Naive B cell (primary cell): ENCODE measurements around the gene CNGA3. TPM values are rescaled to one million over a fixed set of nuclear protein-coding genes. Genes with fewer than 3 reads are reported as not detected.
"Not testable (repeated sequence)": the region's sequence is repeated elsewhere in the genome, so short reads cannot be mapped to it uniquely, and the experiment has no call there.

Experiments used
- ATAC-seq, 2 donors: fragments of 150-1000 bp; cut with Tn5 transposase; 2 replicates each; pipeline ENCODE4 v1.10.0; 2021; ENCODE audit warnings: low read depth in 2 of 2, mild to moderate bottlenecking in 2 of 2, moderate library complexity in 2 of 2
- DNase-seq: peaks from one replicate; pipeline ENCODE4 v3.0.0; 2022
- H3K27ac Mint-ChIP-seq, 6 donors: one replicate each; pipeline ENCODE4 v1.8.0; 2020 to 2022; ENCODE audit warnings: mild to moderate bottlenecking in 6 of 6, mixed read lengths in 6 of 6, moderate library complexity in 5 of 6, inconsistent platforms in 2 of 6
- H3K27me3 Mint-ChIP-seq, 3 donors: one replicate each; pipeline ENCODE4 v1.8.0; 2021 to 2022; ENCODE audit warnings: mixed read lengths in 3 of 3, mild to moderate bottlenecking in 1 of 3
- H3K36me3 Mint-ChIP-seq, 2 donors: one replicate each; pipeline ENCODE4 v1.8.0; 2020 to 2022; ENCODE audit warnings: mixed read lengths in 2 of 2, inconsistent platforms in 1 of 2, mild to moderate bottlenecking in 1 of 2
- H3K4me1 Mint-ChIP-seq, 3 donors: one replicate each; pipeline ENCODE4 v1.8.0; 2020 to 2022; ENCODE audit warnings: mixed read lengths in 3 of 3, inconsistent platforms in 1 of 3, mild to moderate bottlenecking in 1 of 3, moderate library complexity in 1 of 3
- H3K4me3 Mint-ChIP-seq, 8 donors: one replicate each; pipeline ENCODE4 v1.8.0; 2020 to 2022; ENCODE audit warnings: mild to moderate bottlenecking in 8 of 8, mixed read lengths in 8 of 8, moderate library complexity in 8 of 8, inconsistent platforms in 2 of 8
- H3K9me3 Mint-ChIP-seq, 7 donors: one replicate each; pipeline ENCODE4 v1.8.0; 2020 to 2022; ENCODE audit warnings: mixed read lengths in 7 of 7, mild to moderate bottlenecking in 5 of 7, inconsistent platforms in 2 of 7, moderate library complexity in 1 of 7
- polyA plus RNA-seq, 6 donors: library from polyadenylated mRNA; unstranded; fragments of 300-500 nt; fragmentation: Illumina TruSeq; gene quantifications; one replicate each; pipeline ENCODE4 v1.2.3, GENCODE V29; 2021; ENCODE audit warnings: low read depth in 6 of 6

CNGA3 gene
- polyA plus RNA-seq, 6 donors from 2014 or later, result not detected

DNA sequence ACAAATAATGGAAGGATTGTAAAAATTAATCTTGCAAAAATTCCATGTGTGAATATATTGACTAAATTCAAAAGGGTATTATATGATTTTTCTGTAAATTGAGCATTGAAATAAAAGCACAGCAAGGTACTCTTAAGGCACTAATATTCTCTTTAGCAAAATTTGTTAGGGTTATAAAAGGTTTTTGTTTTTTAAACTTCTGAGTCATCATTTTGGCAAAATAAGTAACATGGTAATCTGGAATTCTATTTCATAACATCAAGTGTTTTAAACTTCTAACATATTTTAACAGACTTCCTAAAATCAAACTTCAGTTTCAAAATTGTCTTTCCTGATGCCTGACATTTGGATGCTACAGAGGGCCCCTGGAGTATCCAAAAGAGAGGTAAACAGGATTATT lies 85.9 kb downstream of the CNGA3 start:
- peaks cover 8 to 41% (median 17%) of the 10 kb centered on the region in 3 donors for H3K27me3 Mint-ChIP-seq
- peaks cover 4 to 32% (median 13%) of the 10 kb centered on the region in 7 donors for H3K9me3 Mint-ChIP-seq
- DNase-seq (no peak), ATAC-seq (no peak)
- H3K4me3 Mint-ChIP-seq, result no peak overlapping the region
- no peak overlapping the region for H3K27ac Mint-ChIP-seq
- peaks cover 0 to 8% of the 10 kb centered on the region in 2 donors for H3K36me3 Mint-ChIP-seq
- no peaks in the 10 kb centered on the region for H3K4me1 Mint-ChIP-seq

DNA sequence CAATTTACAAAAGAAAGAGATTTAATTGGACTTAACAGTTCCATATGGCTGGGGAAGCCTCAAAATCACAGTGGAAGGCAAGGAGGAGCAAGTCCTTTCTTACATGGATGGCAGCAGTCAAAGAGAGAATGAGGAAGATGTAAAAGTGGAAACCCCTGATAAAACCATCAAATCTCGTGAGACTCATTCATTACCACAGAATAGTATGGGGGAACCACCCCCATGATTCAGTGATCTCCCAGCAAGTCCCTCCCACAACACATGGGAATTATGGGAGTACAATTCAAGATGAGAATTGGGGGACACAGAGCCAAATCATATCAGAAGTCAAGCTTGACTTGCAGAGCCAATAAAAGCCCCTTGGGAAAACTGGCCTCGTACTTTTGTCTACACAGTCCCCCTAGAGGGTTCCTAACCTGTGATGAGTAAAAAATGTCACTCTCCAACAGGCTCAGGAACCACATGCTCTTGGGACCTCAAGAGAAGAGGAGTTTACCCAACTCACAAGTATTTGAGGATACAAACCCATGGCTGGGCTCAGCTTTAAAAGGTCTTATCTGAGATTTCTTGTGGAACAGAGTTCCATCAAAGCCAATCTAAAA lies 87.2 kb downstream of the CNGA3 start:
- H3K4me3 Mint-ChIP-seq, result no peak overlapping the region
- no peak overlapping the region for H3K27ac Mint-ChIP-seq
- peaks cover 4 to 35% (median 15%) of the 10 kb centered on the region in 7 donors for H3K9me3 Mint-ChIP-seq
- peaks cover 0 to 11% of the 10 kb centered on the region in 2 donors for H3K36me3 Mint-ChIP-seq
- H3K4me1 Mint-ChIP-seq, result no peaks in the 10 kb centered on the region
- peaks cover 8 to 41% (median 17%) of the 10 kb centered on the region in 3 donors for H3K27me3 Mint-ChIP-seq
- ATAC-seq (peak in 1 of 2 donors; percentile 46), DNase-seq (no peak)

DNA sequence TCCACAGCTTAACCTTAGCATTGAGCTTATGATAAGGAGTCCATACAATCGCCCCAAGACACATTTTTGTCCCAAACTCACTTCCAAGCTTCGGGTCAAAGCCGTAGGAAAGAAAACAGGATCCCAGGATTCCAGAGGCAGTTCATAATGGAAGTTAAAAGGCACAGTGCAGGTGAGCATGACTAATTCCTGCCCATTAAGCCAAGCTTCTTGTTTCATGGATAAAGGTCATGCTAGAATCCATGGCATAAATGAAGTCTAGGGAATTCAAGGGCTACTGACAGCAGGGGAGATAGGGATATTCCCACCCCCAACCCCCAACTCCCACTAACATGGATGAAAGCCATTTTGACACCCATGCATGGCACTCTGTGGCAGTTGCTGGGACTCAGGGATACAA lies 88.2 kb downstream of the CNGA3 start:
- H3K27me3 Mint-ChIP-seq, result peaks cover 8 to 32% (median 17%) of the 10 kb centered on the region in 3 donors
- DNase-seq (no peak), ATAC-seq (no peak)
- peaks cover 12 to 43% (median 23%) of the 10 kb centered on the region in 7 donors for H3K9me3 Mint-ChIP-seq
- H3K27ac Mint-ChIP-seq, result no peak overlapping the region
- H3K4me1 Mint-ChIP-seq, result no peaks in the 10 kb centered on the region
- no peak overlapping the region for H3K4me3 Mint-ChIP-seq
- peaks cover 0 to 22% of the 10 kb centered on the region in 2 donors for H3K36me3 Mint-ChIP-seq

DNA sequence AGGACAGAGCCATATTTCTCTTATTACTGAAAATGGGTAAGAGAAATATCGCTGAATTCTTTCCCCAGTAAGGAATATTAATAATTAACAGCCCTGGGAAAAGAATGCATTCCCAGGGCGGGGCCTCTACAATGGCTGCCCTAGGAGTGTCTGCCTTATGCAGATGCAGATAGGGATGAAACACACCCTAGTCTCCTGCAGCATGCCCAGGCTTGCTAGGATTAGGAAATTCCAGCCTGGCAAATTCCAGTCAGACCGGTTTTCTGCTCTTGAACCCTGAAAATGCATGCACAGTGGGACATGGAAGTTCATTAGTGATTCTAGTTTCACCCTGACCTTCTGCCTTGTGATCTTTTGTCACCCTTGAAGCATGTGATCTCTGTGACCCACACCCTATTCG lies 89.4 kb downstream of the CNGA3 start:
- H3K4me1 Mint-ChIP-seq, ATAC-seq, H3K27ac Mint-ChIP-seq, DNase-seq, H3K4me3 Mint-ChIP-seq: not testable (repeated sequence)
- peaks cover 12 to 51% (median 30%) of the 10 kb centered on the region in 7 donors for H3K9me3 Mint-ChIP-seq
- H3K27me3 Mint-ChIP-seq, result peaks cover 8 to 22% (median 13%) of the 10 kb centered on the region in 3 donors
- H3K36me3 Mint-ChIP-seq, result peaks cover 0 to 28% of the 10 kb centered on the region in 2 donors

DNA sequence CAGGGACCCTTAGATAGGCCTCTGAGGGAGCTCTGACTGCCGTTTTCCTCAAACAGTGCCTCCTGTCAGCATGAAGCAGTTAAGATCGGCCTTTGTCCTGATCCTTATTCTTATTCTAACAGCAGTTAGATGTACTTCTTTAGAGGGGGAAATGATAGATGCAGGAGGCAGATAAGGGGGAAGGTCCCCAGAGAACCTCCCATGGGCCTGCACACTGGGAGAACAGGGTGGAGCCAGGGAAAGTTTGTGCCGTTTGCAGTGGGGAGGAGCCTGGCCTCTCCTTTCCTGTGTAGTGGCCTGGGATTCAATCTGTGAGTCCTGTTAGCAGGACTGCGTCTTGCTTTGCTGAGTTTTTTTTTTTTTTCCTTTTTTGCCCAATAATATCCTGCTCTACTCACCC lies 90.5 kb downstream of the CNGA3 start:
- DNase-seq, result no peak
- Mint-ChIP-seq H3K36me3 (peaks cover 0 to 28% of the 10 kb centered on the region in 2 donors), H3K4me3 (no peak overlapping the region), H3K27ac (no peak overlapping the region), H3K4me1 (no peaks in the 10 kb centered on the region), H3K9me3 (peaks cover 12 to 51% (median 30%) of the 10 kb centered on the region in 7 donors), H3K27me3 (peaks cover 8 to 20% (median 10%) of the 10 kb centered on the region in 3 donors)
- no peak for ATAC-seq

DNA sequence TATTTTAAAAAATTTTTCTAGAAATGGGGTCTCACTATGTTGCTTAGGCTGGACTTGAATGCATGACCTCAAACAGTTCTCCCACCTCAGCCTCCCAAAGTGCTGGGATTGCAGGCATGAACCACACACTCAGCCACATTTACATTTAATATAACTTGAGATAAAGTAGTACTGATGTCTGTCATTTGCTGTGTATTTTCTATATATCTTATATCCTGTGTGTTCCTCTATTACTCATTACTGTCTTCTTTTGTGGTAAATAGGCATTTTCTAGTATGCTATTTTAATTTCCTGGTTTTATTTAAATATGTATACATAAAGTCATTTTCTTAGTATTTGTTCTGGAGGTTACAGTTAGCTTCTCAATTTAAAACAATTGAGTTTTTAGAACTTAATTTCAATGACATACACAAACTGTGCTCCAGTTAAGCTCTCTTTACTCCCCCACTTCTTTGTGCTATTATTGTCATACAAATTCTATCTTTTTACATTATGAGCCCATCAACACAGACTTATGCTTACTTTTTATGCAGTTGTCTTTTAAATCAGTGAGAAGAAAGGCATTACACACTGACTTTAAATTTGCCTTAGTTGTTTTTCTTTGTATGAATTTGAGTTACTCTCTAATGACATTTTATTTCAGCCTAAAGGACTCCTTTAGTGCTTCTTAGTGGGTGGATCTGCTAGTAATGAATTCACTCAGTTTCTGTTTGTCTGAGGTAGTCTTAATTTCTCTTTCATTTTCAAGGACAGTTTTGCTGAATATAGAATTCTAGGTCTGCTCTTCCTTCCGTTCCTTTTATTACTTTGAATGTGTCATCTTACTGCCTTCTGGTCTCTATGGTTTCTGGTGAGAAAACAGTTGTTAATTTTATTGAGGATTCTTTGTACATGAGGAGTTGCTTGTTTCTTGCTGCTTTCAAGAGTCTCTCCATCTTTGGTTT lies 92.2 kb downstream of the CNGA3 start:
- peaks cover 0 to 19% of the 10 kb centered on the region in 2 donors for H3K36me3 Mint-ChIP-seq
- no peak overlapping the region for H3K27ac Mint-ChIP-seq
- H3K9me3 Mint-ChIP-seq, result peaks cover 8 to 42% (median 21%) of the 10 kb centered on the region in 7 donors
- ATAC-seq (peak in 1 of 2 donors; percentile 37), DNase-seq (no peak)
- H3K27me3 Mint-ChIP-seq, result peaks cover 6 to 15% (median 8%) of the 10 kb centered on the region in 3 donors
- H3K4me1 Mint-ChIP-seq, result no peaks in the 10 kb centered on the region
- no peak overlapping the region for H3K4me3 Mint-ChIP-seq

DNA sequence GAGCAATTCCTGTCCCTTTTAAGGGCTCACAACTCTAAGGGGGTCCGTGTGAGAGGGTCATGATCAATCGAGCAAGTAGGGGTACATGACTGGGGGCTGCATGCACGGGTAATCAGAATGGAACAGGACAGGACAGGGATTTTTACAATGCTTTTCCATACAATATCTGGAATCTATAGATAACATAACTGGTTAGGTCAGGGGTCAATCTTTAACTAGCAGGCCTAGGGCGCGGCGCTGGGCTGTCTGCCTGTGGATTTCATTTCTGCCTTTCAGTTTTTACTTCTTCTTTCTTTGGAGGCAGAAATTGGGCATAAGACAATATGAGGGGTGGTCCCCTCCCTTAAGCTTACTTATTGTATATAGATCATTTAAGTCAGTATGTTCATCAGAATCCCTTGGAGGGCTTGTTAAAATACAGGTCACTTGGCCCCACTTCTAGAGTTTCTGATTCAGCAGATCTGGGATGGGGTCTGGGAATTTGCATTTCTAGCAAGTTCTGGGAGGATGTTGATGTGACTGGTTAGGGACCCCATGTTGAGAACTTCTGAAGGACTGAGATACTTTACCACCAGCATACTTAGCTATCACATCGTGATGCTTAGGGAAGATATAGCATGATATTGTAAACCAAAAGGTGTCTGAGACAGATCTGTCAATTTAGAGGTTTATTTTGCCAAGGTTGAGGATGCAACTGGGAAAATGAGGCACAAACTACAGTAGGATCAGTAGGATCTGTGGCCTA lies 95.6 kb downstream of the CNGA3 start:
- DNase-seq, result no peak
- peaks cover 0 to 19% of the 10 kb centered on the region in 2 donors for H3K36me3 Mint-ChIP-seq
- peaks cover 8 to 31% (median 18%) of the 10 kb centered on the region in 7 donors for H3K9me3 Mint-ChIP-seq
- no peak overlapping the region for H3K27ac Mint-ChIP-seq
- no peak for ATAC-seq
- H3K4me1 Mint-ChIP-seq, result peaks cover 11 to 18% (median 14%) of the 10 kb centered on the region in 3 donors
- H3K27me3 Mint-ChIP-seq, result peaks cover 0 to 7% (median 3%) of the 10 kb centered on the region in 3 donors
- H3K4me3 Mint-ChIP-seq, result peak overlapping the region in 2 of 8 donors; percentile 19 to 40

DNA sequence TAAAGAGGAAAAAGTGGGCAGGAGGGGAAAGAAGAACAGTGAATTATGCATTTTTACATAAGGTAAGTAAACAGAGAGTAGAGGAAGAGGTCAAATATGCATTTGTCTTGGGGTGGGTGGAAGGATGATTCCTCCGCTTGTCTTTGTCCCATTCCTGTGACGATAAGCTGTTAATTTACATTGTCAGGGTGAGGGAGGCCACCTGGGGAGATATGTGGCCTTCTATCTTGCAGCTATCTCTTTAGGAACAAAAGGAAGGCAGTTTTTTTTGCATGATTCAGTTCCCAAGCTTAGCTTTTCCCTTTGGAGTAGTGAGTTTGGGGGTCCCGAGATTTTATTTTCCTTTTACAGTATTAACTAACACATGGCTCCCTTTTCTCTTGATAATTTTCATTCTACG lies 96.2 kb downstream of the CNGA3 start:
- H3K9me3 Mint-ChIP-seq, result peaks cover 8 to 27% (median 18%) of the 10 kb centered on the region in 7 donors
- H3K4me3 Mint-ChIP-seq, result peak overlapping the region in 2 of 8 donors; percentile 40 to 55
- peaks cover 0 to 5% (median 0%) of the 10 kb centered on the region in 3 donors for H3K27me3 Mint-ChIP-seq
- no peak overlapping the region for H3K27ac Mint-ChIP-seq
- ATAC-seq, result no peak
- H3K4me1 Mint-ChIP-seq, result peaks cover 11 to 18% (median 14%) of the 10 kb centered on the region in 3 donors
- peaks cover 0 to 19% of the 10 kb centered on the region in 2 donors for H3K36me3 Mint-ChIP-seq
- DNase-seq, result no peak

DNA sequence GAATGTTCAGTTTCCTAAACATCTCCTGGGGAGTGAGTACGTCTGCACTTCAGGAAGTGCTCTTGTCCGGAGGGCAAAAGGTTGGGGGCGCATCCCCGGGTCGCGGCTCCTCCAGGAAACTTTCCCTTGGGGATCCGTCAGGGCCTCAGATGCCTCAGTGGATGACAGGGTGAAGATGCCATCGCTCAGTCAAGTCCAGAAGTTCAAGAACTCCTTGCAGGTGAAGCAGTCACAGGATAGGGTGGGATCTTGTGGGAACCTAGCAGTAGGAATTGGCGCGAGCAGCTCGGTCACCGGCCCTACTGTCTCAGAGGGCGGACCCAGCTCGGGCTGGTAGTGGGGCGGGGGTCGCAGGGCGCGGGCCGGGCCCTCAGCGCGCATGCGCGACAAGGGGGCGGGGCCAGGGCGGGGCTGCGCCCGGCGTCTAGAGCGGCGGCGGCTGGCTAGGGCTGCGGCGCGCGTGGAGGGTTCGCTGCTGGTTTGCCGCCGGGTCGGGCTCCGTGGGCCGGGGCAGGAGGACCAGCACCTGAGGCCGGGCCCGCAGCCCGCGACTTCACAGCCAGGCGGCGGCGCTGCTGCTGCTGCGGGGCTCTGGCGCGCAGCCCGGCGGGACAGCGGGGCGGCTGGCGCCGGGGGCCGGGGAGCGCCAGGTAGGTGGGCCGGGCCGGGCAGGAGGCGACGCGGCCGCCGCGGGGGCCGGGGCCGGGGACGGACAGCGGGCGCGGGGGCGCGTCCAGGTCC lies 98.3 kb downstream of the CNGA3 start, which contains the start of gene INPP4A:
INPP4A (plus strand) TSS at position 423 of the 741 bp plus-strand sequence. CDS start 75,191 bp downstream, outside the sequence.
- H3K27ac Mint-ChIP-seq, result peak within 1 kb of the TSS; percentile 13 to 96 (median 82)
- peaks cover 11 to 18% (median 14%) of the 10 kb centered on the region in 3 donors for H3K4me1 Mint-ChIP-seq
- peaks cover 0 to 13% (median 7%) of the 10 kb centered on the region in 7 donors for H3K9me3 Mint-ChIP-seq
- ATAC-seq (peak; percentile 96 to 98), DNase-seq (peak; percentile 78)
- peaks cover 0 to 5% of the 10 kb centered on the region in 2 donors for H3K36me3 Mint-ChIP-seq
- peak within 1 kb of the TSS; percentile 88 to 99 (median 94) for H3K4me3 Mint-ChIP-seq
- H3K27me3 Mint-ChIP-seq, result peaks cover 0 to 7% (median 5%) of the 10 kb centered on the region in 3 donors

DNA sequence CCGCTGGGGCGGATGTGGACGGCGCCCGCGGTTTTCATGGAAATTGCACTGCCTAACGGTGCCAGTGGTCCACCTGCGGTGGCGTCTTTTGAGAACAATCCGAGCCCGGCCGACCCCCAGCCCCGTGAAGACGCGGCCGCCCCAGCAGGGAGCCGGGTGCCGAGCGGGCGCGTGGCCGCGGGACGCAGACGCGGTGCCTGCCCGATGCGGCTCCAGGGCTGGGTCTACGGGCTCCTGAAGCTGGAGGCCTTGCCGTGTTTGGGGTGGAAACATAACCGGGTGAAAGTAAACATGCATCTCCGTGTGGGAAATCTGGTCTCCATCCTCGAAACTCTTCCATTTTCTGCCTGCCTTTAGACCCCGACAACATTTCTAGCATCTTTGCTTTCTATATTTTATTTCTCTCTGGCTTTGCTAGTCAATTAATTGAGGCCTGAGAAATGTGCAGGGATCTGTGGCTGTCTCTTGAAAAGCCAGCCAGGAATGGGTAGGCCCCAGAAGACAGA lies 99.0 kb downstream of the CNGA3 start:
- peak overlapping the region; percentile 88 to 99 (median 94) for H3K4me3 Mint-ChIP-seq
- peaks cover 0 to 7% (median 5%) of the 10 kb centered on the region in 3 donors for H3K27me3 Mint-ChIP-seq
- H3K9me3 Mint-ChIP-seq, result peaks cover 0 to 8% (median 2%) of the 10 kb centered on the region in 7 donors
- H3K36me3 Mint-ChIP-seq, result no peaks in the 10 kb centered on the region
- H3K27ac Mint-ChIP-seq, result peak overlapping the region; percentile 13 to 96 (median 82)
- DNase-seq (no peak), ATAC-seq (peak; percentile 48 to 59)
- peaks cover 11 to 18% (median 14%) of the 10 kb centered on the region in 3 donors for H3K4me1 Mint-ChIP-seq

DNA sequence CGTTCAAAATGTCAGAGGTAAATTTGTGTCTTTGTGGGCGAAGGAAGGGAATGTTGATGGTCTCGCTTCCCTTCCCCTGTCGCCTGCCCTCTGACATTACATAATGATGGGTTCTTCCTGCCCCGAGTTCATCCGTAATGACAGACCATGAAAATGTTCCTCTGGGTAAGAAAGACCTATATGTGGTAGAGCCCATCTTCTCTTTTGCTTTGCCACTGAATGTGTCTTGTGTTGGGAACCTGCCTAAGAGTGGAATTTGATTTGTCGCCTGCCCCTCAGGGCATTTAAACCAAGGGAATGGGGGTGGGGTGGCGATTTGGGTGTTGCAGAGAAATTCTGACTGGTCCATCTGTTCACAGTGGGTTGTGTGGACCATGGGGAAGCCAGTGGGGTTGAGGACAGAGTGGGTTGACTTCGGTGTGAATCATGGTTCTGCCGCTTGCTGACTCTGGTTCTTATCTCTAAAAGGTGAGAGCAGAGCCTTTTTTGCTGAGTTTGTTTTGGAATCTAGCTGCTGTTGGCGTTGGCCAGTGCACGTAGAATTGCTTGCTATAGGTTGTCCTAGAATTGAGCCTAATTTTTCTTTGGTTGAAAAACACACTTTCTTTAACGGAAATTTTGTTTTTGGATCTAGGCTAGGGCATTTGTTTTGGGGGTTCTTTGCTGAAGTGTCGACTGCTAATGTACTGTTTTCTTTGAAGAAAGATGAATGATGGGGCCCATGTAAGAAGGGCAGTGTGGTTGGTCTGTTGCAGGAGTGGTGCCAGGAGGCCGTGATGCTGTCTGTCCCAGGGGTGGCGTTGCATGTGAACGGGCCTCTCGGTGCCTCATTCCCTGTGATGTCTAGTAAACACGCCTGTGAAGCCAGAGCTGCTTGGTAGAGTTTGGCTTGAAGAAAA lies 99.7 kb downstream of the CNGA3 start:
- peak overlapping the region; percentile 13 to 96 (median 82) for H3K27ac Mint-ChIP-seq
- H3K36me3 Mint-ChIP-seq, result no peaks in the 10 kb centered on the region
- H3K27me3 Mint-ChIP-seq, result peaks cover 0 to 12% (median 0%) of the 10 kb centered on the region in 3 donors
- no peak for ATAC-seq
- no peak for DNase-seq
- peaks cover 11 to 18% (median 14%) of the 10 kb centered on the region in 3 donors for H3K4me1 Mint-ChIP-seq
- peaks cover 0 to under 1% (median 0%) of the 10 kb centered on the region in 7 donors for H3K9me3 Mint-ChIP-seq
- H3K4me3 Mint-ChIP-seq, result peak overlapping the region; percentile 88 to 99 (median 94)
